HG03095 (cell line): ENCODE data around the gene BUD31.
"Not testable (repeated sequence)": the region's sequence is repeated elsewhere in the genome, so short reads cannot be mapped to it uniquely, and the experiment has no call there.

Source experiments
- ATAC-seq: cut with Tn5 transposase; IDR thresholded peaks from one replicate; pipeline ENCODE4 v1.9.1; 2021; ENCODE audit warnings: moderate library complexity; ENCODE audit not compliant: unreplicated experiment

Gene BUD31

DNA sequence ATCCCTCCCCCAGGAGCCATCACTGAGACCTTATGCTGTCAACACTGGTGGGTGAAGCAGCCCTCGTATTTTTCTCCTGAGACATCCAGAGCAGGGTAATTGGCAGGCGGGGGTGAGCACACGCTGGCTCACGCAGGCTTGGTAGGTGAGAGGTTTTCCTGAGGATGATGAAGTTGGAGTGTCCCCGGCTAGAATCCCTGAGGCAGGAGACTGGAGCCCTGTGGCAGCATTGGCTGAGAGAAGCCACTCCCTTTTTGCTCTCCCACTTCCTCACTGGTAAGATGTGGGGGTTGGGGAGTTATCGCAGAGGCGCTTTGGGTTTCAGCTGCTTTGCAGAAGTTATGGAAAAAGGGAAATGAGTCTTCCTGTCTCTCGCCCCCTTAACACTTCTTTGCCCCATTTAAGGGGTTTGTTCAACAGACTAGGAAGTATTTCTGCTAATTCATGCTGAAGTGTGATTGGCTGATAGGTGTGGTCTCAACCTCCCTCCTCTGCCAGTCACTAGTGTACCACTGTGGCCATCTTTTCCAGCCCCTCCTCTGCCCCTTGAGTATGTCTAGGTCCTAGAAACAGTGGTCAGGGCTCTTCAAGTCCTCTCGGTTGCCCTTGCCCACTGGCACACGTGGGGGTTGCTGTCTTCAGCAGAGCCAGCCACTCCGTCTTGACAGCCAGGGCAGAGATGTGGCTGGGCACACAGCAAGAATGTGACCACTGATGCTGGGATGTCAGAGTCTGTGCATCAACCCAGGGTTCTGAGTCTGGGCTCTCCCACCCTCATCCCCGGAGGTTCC, 28.5 kb upstream of the BUD31 start:
- ATAC-seq: peak; percentile 37

DNA sequence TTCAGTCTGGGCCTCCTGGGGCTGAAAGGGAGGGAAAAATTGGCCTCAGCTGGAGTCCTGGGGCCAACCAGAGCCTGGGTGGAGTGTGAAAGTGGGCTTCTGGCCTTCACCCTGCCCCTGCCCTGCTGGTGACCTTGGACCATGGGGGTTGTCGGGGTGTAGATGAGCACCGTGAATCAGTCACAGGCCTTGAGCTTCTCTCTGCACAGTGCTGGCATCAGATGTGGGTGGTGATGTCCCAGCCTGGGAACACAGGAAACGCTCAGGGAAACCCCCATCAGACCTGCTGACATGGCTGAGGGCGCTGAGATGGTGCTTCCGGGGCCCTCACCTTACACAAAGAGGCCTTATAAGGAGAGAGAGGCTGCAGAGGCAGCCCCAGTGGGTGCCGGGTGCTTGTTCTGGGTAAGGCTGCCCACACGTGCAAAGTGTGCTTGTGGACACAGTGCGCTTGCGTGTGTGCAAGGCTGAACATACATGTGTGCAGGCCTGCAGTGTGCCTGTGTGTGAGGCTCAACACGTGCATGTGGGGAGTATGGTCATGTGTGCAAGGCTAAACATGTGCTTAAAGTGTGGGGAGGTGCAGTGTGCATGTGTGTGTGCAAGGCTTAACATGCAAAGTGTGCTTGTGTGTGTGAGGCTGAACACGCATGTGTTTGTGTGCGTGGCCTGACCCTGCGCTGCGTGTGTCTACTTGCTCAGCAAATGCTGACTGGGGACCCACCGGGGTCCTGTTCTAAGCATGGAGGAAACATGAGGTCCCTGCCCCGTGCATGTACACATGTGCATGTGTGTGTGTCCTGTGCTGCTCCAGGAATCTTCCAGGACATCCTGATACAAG, 27.7 kb upstream of the BUD31 start:
- ATAC-seq: peak; percentile 55

DNA sequence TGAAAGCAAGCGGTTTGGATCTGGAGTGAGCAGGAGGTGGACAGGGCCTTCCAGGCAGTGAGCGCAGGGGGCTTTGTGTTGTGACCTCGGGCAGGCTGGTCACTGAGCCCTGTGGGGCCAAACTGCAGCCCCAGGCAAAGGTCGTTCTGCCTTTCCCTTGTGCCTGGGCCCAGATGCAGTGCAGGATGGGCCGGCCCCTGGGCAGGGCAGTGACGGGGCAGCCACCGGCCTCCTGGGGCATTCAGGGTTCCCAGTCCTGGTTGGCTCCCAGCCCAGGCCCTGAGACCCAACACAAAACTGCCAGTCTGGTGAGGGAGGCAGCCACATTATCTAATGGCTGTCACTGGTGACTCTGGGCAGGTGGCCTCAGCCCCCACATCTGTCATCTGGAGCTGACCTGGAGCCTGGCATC, 27.1 kb upstream of the BUD31 start:
- ATAC-seq: no peak

DNA sequence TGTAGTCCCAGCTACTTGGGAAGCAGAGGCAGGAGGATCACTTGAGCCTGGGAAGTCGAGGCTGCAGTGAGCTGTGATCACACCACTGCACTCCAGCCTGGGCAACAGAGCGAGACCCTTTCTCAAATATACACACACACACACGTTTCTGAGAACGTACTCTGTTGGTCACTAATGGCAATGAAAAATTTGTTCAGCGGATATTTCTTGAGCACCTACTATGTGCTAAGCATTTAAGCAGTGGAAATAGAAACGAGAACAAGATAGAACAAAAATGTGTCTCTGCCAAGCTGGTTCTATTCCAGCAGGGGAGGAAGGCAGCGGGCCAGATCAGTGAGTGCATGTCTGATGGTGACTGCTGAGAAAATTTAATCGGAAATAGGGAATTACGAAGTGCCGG, 25.6 kb upstream of the BUD31 start:
- ATAC-seq: no peak

DNA sequence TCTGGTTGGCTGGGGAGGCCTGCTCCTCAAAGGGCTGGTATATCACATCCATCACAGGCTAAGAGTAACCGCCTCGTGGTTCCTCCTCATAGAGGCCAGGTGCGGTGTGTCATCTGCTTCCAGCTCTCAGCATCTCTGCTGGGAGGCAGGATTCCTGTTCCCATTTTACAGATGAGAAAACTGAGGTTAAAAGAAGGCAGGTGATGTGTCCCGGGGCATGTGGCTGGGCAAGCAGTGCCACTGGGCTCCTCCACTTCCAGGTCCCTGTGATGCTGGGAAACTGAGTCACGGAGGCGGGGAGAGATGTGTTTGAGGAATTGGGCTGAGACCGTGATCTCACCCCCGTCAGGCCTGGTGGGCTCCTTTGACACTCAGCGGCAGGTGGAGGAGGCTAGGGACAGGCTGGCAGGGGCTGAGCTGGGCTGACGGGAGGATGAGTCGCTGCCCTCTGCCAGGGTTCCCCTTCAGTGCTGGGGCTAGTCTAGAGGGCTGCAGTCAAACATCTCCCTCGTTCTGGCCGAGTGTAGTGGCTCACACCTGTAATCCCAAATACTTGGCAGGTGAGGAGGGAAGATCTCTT, 24.9 kb upstream of the BUD31 start:
- no peak for ATAC-seq

DNA sequence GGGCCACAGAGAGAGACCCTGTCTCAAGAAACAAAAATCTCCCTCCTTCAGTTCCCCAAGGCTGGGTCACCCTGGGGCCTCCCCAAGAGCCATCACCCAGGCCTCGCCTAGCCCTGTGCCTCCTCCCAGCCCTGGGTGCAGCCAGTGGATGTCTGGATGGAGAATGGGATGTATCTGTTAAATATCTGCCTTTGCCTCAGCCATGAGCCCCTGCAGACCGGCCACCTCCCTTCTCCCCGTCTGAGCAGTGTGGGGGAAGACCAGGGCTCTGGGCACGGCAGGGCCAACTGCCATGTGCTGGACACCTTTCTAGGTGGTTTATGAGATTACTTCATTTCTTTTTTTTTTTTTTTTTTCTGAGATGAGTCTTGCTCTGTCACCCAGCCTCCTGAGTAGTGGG, 24.2 kb upstream of the BUD31 start:
- no peak for ATAC-seq

DNA sequence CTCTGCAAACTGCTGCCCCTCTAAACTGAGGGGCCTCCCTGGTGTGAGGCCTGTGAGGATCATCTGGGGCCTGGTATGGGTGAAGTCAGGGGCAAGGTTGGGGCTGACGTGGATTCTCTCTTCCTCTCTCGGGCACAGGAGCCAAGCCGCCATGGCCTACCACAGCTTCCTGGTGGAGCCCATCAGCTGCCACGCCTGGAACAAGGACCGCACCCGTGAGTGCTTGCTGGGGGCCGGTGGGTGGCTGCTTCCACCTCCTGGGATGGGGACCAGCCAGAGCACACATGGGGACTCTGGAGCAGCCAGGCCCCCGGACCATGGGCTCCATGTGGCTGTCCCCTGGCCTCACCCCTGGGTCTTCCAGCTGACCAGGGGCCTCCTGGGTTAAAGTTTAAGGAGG, 23.2 kb upstream of the BUD31 start:
- no peak for ATAC-seq

DNA sequence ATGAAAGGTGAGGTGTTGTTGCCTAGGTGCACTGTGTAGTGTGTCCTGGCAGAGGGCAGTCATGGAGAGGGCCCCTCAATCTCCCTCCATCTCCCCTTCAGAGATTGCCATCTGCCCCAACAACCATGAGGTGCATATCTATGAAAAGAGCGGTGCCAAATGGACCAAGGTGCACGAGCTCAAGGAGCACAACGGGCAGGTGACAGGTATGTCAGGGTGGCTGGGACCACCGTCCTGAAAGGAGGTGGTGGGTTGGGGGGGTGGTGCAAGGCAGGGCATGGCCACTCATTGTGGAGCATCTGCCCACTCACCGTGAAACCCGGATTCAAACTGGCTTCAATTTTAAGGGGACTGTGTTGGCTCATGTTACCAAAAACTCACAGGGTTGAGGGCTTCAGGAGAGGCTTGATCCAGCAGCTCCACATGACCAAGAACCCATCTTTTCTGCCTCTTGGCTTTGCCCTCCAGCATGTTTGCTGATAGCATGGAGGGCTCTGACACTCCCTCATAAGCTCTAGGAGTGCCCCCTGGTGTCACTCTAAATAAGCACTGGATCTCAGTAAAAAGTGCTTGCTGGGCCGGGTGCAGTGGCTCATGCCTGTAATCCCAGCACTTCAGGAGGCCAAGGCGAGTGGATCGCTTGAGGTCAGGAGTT, 22.1 kb upstream of the BUD31 start:
- no peak for ATAC-seq

DNA sequence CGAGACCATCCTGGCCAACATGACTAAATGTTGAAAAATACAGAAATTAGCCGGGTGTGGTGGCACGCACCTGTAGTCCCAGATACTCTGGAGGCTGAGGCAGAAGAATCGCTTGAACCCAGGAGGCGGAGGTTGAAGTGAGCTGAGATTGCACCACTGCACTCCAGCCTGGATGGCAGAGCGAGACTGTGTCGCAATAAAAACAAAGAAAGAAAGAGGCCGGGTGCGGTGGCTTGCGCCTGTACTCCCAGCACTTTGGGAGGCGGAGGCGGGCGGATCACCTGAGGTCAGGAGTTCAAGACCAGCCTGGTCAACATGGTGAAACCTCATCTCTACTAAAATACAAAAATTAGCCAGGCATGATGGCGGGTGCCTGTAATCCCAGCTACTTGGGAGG, 21.5 kb upstream of the BUD31 start:
- ATAC-seq: not testable (repeated sequence)

DNA sequence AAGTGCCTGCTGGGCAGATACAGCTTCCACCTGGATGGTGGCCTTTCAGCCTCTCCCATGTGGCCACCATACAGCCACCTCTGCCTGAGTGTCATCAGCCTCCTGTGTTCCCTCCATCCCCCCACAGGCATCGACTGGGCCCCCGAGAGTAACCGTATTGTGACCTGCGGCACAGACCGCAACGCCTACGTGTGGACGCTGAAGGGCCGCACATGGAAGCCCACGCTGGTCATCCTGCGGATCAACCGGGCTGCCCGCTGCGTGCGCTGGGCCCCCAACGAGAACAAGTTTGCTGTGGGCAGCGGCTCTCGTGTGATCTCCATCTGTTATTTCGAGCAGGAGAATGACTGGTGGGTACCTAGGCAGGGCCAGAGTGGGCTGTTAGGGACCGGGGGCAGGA, 20.9 kb upstream of the BUD31 start:
- no peak for ATAC-seq

DNA sequence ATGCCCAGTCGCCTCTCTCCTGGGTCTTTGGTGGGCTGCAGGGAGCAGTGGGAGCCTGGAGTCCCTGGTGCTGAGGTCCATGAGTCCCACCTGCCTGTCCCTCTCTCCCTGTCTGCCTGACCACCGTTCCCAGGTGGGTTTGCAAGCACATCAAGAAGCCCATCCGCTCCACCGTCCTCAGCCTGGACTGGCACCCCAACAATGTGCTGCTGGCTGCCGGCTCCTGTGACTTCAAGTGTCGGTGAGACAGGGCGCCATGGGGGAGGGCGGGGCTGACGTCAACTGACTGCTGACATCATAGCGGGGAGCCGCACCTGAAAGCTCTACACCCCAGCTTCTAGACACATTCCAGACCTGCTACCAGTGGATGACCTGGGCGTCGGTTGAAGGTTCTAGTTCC, 19.0 kb upstream of the BUD31 start:
- ATAC-seq: no peak

DNA sequence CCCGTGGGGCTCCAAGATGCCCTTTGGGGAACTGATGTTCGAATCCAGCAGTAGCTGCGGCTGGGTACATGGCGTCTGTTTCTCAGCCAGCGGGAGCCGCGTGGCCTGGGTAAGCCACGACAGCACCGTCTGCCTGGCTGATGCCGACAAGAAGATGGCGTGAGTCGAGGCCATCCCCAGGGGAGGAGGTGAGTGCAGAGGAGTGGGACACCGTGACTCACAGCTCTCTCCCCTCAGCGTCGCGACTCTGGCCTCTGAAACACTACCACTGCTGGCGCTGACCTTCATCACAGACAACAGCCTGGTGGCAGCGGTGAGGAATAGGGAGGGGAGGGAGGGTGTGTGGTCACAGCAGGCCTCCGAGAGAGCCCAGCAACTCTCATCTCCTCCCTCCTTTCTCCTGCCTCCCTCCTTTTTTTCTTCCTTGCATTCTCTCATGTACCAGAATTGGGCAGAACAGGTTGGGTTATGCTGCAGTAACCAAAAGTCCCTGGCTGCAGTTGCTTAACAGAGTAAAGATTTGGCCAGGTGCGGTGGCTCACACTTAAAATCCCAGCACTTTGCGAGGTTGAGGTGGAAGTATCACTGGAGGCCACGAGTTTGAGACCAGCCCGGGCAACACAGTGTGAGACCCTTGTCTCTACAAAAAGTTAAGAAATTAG, 17.7 kb upstream of the BUD31 start:
- ATAC-seq: no peak

DNA sequence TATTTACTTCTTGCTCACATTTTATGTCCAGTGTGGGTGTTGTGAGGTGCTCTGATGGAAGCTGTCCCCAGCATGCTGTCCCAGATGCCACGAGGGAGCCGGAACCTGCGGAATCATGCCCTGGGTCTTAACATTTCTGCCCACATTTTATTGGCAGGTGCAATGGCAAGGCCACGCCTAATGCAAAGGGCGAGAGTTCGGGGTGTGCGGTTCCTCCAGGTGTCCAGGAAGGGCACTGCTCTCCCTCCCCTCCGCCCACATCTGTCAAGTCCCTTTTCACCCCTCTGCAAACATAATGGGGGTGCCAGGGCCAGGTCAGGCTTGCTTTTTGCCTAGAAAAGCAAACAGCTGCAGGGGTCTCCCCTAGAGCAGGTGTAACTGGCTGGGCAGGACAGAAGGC, 16.7 kb upstream of the BUD31 start:
- no peak for ATAC-seq

DNA sequence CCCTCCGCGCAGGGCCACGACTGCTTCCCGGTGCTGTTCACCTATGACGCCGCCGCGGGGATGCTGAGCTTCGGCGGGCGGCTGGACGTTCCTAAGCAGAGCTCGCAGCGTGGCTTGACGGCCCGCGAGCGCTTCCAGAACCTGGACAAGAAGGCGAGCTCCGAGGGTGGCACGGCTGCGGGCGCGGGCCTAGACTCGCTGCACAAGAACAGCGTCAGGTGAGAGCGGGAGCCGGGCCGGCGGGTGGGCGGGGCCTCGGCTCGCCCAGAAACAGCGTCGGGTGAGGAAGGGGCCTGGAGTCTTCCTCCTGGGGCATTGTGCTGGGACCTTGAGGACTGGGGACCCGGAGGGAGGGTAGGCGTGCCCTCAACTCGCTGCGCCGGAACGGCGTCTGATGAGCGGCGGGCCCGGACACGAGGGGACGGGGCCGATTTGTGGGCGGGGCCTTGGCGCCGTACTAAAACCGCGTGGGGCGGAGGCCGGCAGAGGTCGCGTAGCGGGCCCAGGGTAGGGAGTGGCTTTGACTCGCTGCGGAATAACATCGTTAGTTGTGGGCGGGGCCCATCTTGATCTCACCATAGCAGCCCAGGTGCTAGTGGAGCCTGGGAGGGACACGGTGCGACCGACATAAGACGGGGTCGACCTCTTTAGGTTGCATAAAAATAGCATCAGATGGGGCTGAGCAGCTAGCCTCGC, 16.0 kb upstream of the BUD31 start:
- no peak for ATAC-seq

DNA sequence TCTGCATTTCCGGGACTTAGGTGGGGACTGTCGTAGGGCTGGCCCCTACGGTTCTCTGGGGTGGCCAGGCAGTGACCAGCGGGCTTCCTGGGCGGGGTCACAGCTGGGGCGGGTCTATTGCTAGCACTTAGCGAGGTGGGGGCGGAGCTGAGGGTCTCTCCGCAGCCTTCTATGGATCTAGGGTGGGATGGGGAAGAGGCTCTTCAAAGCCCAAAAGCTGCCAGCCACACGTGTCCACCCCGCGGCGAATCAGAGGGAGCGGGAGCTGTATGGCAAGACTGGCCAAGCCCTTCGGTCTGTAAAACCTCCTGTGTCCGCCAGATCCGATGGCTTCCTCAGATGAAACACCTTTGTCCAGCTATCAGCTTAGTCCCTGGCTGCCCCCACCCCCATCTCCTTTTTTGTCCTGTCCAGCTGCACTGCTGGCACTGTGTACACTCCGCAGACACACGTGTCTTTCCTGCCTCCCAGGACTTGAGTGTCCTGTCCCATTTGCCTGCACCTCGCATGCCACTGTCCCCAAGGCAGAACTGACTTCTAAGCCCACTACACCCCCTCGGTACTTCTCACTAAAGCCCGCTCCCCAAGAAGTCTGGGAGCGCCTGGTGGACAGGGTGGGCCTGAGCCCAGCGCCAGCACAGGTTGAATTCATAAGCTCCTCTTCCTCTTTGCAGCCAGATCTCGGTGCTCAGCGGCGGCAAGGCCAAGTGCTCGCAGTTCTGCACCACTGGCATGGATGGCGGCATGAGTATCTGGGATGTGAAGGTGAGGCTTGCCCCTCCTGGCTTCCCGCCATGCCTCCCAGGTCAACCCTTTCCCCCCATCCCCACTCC, 15.2 kb upstream of the BUD31 start:
- no peak for ATAC-seq

DNA sequence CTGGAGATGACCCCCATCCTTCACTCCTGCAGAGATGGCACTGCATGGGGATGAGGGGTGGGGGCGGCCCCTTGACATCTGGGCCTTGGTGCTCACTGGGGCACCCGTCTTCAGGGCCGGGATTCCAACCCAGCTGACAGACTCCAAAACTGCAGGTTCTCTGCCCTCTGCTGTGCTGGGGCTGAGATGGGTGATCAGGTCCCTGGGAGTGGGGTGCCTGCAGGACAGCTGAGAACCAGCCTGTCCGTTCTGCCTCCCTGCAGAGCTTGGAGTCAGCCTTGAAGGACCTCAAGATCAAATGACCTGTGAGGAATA, 14.6 kb upstream of the BUD31 start:
- ATAC-seq: no peak

DNA sequence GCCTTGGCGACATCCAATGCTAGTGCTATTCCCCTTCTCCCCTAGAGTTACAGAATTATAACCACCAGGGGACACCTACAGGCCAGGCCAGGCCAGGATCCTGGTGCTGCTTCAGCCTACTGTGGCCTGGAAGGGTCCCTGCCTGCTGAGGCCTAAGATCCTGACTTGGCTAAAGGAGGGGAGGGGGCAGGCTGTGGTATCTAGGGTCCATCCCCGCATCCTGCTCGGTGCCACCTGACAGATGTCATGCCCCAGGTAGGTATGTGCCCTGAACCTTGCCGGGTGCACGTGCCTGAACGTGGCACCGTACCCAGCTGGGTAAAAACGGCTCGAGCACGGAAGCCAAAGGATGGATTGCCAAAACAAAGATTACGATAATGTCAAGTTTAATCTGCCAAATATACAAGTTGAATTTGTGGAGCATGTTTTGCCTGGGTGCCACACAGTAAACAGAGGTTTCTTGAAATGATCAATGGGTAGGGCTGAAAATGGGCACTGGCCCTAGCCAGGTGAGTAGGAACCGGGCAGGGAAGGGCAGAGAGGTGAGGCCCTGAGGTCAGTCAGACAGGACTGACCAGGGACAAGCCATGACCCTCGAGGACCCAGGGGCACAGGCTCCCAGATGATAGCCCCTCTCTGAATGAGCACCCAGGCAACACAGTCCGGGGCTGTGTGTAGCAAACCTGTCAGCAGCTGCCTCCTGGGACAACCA, 13.0 kb upstream of the BUD31 start:
- no peak for ATAC-seq

DNA sequence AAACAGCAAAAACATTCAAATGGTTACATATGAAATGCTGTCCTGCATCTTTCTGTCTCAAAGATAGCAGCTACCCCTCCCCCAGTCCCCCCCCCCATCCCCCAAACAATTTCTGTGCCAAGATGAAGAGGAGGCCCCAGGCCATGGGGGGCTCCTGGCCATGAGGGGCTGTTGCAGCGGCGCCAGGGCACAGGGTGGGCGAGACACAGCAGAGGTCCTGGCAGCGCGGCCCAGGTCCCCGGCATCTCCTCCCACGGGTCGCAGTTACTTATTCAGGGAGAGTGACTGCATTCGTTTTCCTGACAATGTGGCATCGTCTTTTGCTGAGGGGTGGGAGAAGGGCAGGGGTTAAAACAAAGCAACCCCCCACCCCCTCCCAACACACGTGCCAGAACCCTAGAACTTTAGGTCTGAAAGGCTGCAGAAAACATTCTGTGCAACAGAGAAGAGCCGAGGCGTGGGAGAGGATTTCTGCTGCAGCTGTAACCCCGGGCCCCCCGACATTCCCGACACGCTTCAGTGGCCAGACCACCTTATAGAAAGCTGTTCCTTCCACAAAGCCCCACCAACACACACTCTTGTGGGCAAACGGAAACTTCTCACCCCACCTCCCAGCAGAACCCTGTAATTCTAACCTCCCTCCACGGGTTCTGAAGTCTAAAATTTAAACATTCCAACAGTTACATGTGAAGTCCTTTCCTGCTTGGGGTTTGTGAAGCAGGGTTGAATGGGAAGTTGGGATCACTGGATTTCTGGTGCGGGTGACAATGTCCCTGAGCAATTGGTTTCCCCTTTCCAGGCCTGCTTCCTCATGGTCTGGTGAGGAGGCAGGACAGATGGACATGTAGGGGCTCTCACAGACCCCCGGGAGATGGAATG, 12.1 kb upstream of the BUD31 start:
- no peak for ATAC-seq
